Stimulated activated CD8-positive, alpha-beta memory T cell treated with anti-CD3 and anti-CD28 coated beads, Interleukin-15, amount 100 ng/mL, for 4 hours (primary cell): ENCODE results near the gene CTNNA3.
"Not testable (repeated sequence)": the region's sequence is repeated elsewhere in the genome, so short reads cannot be mapped to it uniquely, and the experiment has no call there.

Experiments
- DNase-seq, 2 donors: peaks; one replicate each; pipeline ENCODE4 v3.0.0-alpha.2; 2020; ENCODE audit warnings: low read depth in 2 of 2

Gene CTNNA3

DNA sequence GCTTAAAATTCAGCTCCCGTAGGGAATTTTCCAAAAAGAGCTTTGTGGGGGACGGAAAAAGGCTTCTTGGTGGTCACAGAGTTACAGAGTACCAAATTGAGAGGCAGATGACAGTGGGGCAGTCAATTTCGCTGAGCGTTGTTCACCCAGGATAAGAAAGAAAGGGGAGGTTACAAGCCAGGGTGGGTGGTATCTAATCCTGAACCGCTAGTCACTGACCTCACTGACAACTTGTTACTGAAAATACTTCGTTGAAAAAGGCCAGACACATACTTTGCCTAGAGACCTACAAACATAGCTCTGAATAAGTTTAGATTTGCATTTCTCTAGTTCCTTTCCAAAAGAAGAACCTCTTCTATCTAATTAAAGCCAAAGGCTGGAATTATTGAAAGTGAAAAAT lies at the start of gene CTNNA3:
TSS of gene CTNNA3 (minus strand) at position 167 of the 400 bp plus-strand sequence.
- no peak for DNase-seq

DNA sequence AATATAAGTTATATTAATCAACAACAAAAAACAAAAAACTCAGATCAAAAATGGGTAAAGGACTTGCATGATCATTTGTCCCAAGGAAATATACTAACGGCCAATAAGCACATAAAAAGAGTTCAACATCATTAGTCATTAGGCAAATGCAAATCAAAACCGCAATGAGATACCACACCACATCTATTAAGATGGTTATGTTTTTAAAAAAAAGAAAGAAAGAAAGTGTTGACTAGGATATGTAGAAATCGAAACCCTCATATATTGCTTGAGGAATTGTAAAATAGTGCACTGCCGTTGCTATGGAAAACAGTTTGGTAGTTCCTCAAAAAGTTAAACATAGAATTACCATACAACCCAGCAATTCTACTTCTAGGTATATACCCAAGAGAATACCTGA lies 39.4 kb upstream of the CTNNA3 start:
- DNase-seq, result no peak

DNA sequence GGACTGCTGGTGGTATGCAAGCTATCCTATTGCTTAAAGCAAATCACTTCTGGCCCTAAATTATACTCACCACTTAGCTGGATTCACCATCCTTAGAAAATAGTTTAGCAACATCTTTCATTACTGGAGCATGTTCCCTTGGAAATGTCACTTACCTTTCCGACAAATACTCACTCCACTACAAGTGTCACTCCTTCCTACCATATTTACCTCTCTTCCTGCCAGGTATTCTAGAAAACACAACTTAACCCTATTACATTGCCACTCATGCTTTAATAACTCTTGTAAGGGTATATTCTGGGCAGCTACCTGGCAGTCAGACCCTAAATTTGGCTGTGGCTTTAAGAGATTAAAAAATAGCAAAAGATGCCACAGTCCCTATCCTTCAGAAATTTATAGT lies 37.5 kb upstream of the CTNNA3 start:
- DNase-seq, result no peak

DNA sequence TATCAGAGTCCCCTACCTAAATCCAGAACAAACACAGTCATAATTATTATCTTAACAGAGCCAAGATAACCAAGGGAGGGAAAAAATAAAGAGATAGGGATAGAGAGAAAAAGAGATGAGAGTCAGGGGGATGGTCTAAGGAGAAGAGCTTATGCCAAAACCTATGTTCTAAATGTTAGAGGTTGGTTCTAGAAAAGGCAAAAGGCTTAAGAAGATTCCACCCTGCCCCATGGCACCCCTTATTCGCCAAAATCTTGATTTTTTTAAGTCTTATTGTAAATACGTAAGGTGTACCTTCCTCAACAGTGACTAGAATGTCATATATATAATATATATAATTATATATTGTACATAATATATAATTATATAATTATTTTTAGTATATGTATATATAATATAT lies 29.6 kb upstream of the CTNNA3 start:
- no peak for DNase-seq

DNA sequence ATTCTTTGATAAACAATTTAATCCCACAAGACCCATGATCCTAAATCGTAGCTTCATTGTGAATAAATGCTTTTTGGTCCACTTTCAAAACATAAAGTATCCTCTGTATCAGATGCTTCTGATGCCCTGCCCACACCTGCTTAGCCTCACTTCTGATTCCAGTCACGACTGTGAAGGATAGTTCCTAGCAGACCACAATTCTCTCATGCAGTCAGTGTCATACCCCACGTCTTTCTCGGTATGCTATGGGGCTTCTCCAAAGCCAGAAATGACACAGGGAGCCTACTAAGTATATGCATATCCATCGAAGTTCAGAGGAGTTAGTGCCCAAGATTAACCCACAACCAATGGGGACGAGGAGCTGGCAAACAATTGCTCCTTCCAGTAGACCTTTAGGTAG lies 27.6 kb upstream of the CTNNA3 start:
- no peak for DNase-seq

DNA sequence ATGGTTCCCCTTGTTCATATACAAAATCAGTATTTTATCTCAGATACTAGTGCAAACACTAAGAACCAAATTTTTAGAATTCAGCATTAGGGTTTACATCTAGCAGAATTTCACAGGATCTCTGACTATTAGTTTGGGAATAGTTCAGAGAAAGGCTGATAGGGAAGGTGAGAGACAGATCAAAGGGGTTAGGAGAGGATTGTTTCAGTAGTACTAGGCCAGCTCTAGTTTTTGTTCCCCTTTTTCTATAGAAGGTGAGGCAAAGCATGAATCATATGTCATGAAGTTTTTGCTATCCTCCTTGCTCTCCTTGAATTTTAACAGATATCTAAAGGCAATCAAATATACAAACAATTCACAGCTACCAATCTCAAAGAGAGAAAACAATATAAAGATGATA lies 26.1 kb upstream of the CTNNA3 start:
- DNase-seq, result no peak

DNA sequence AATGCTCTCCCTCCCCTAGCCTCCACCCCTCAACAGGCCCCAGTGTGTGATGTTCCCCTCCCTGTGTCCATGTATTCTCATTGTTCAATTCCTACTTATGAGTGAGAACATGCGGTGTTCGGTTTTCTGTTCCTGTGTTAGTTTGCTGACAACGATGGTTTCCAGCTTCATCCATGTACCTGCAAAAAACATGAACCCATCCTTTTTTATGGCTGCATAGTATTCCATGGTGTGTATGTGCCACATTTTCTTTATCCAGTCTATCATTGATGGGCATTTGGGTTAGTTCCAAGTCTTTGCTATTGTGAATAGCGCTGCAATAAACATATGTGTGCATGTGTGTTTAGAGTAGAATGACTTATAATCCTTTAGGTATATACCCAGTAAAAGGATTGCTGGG lies 20.5 kb upstream of the CTNNA3 start:
- DNase-seq, result not testable (repeated sequence)

DNA sequence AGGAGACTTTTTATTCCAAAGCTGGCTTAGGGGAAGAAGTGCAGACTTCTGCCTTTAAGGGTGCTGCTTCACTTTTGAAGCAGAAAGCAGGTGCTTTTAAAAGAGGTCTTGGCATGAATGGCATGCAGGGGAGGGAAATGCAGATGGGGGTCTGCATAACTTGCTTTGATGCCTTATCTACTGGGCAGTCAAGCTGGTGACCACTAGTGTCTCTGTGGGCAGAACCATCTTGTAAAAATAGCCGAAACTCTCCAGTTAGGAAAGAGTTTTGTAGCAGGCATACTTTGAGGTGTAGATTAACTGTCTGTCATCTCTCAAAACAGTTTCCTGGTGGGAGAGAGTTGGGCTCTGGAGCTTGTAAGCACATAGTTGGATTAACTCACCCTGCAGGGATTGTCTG lies 9.9 kb upstream of the CTNNA3 start:
- DNase-seq, result no peak

DNA sequence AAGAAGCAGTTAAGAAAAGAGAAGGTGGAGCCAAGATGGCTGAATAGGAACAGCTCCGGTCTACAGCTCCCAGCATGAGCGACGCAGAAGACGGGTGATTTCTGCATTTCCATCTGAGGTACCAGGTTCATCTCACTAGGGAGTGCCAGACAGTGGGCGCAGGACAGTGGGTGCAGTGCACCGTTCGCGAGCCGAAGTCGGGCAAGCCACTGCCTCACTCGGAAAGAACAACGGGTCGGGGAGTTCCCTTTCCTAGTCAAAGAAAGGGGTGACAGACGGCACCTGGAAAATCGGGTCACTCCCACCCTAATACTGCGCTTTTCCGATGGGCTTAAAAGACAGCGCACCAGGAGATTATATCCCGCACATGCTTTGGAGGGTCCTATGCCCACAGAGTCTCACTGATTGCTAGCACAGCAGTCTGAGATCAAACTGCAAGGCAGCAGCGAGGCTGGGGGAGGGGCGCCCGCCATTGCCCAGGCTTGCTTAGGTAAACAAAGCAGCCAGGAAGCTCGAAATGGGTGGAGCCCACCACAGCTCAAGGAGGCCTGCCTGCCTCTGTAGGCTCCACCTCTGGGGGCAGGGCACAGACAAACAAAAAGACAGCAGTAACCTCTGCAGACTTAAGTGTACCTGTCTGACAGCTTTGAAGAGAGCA lies 3.7 kb upstream of the CTNNA3 start:
- DNase-seq, result not testable (repeated sequence)

DNA sequence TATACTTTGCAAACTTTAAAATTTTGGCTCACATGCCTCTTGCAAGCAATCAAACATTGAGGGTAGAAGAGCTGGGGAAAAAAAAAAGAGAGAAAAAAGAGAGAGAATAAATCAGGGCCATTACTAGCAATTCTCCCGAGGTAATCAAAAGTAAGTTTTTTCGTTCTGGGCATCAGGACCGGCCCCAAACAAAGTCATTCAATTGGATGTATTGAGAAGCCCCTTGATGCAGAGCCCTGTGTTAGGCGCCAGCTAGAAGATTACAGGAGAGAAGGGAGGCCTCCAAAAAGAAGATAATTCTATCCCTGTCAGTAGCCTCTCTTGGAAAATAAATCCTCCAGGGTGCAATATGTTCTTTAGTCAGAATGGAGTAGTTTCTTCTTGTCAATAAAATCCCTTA lies 2.2 kb upstream of the CTNNA3 start:
- no peak for DNase-seq

DNA sequence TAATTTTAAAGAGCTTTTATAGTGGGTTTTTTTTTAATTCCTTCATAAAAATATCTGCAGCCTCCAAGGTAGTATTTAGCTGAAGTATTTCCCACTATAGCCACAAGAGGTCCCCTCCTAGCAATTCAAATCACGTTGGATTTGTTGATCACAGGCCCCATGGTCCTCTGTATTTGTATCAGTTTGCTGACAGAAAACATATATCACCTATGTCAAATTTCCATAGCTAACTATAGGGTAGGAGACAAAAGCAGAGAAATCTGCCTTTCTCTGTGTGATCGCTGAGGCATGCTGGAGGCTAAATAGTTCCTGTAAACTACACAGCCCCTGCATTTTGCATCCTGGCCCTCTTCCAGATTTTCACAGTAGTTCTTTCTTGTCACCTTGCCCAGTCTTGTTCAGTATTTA lies 1.7 kb upstream of the CTNNA3 start:
- DNase-seq, result no peak

DNA sequence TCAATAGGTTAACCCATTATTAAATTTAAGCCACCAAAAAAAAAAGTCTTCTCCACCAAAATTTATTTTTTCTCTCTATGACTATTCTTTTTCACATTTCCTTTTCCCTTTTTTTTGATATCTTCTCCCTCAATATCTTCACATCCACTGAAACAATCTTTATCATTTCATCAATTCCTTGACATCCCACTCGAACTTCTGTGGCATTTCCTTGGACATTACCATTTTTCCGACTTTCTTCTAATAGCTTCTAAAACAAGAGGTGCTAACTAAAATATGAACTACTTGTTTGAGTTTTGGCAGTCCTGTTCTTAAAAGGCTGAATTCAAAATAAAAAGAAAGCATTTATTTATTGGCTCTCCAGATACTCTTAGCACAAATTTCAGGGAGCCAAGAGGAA lies 684 bp upstream of the CTNNA3 start:
- no peak for DNase-seq

DNA sequence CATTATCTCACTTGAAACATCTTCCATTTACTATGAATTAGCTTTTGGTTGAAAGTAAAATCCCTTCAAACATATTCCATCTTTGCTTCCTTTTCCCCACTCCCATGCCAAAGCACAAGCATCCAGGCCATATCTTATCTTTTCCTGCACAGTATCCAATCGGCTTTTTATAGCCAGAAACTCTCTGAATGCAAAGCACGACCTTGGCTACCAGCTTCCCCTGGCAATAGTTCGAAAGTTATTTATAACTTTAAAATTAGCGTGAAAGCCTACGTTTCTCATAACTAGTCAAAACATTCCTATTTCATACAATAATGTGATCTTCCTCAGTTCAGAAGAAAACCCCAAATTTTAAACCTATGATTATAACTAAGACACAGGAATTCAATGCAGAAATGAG lies 440 bp downstream of the CTNNA3 start:
- DNase-seq, result no peak

DNA sequence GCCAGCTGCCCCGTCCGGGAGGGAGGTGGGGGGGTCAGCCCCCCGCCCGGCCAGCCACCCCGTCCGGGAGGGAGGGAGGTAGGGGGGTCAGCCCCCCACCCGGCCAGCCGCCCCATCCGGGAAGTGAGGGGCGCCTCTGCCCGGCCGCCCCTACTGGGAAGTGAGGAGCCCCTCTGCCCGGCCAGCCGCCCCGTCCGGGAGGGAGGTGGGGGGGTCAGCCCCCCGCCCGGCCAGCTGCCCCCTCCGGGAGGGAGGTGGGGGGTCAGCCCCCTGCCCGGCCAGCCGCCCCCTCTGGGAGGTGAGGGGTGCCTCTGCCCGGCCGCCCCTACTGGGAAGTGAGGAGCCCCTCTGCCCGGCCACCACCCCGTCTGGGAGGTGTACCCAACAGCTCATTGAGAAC lies 4.1 kb downstream of the CTNNA3 start:
- not testable (repeated sequence) for DNase-seq

DNA sequence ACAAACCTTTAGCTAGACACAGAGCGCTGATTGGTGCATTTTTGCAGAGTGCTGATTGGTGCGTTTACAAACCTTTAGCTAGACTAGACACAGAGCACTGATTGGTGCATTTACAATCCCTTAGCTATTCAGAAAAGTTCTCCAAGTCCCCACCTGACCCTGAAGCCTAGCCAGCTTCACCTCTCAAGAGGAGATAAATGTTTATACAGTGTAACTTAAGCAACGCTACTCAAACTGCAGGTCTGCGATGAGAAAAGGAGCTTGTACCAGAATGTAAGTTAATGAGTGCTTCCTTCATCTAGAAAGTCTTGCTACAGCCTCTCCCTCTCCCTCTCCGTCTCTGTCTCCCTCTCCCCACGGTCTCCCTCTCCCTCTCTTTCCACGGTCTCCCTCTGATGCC lies 5.5 kb downstream of the CTNNA3 start:
- not testable (repeated sequence) for DNase-seq

DNA sequence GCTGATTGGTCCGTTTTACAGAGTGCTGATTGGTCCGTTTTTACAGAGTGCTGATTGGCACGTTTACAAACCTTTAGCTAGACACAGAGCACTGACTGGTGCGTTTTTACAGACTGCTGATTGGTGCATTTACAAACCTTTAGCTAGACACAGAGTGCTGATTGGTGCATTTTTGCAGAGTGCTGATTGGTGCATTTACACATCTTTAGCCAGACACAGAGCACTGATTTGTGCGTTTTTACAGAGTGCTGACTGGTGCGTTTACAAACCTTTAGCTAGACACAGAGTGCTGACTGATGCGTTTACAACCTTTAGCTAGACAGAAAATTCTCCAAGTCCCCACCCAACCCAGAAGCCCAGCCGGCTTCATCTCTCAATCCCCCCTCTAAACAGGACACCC lies 11.9 kb downstream of the CTNNA3 start:
- not testable (repeated sequence) for DNase-seq

DNA sequence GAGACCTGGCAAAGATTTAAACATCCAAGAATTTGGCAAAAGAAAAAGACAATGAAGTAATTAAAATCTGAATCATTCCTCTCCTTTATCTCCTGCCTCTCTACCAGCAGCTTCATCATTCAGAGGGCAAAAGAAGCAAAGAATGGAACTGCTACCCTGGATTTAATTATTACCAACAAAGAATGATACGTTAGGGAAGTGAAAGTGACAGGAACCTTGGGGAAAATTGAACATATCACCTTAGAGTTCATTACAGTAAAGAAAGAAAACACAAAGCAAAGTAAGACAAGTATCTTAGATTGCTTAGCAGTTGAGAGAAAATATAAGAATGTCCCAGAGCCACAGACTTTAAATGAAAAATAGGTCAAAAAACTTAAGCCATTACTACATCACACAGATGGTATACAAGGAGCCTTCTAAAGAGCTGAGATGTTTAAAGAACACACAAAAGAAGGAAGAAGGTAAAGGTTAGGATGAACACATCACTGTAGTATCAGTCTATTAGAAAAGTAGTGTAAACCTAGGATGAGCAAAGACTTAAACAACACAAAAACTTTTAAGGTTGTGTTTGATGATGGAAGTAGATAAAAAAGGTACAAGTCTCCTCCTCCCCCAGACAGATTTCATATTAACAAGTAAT lies 17.5 kb downstream of the CTNNA3 start:
- no peak for DNase-seq

DNA sequence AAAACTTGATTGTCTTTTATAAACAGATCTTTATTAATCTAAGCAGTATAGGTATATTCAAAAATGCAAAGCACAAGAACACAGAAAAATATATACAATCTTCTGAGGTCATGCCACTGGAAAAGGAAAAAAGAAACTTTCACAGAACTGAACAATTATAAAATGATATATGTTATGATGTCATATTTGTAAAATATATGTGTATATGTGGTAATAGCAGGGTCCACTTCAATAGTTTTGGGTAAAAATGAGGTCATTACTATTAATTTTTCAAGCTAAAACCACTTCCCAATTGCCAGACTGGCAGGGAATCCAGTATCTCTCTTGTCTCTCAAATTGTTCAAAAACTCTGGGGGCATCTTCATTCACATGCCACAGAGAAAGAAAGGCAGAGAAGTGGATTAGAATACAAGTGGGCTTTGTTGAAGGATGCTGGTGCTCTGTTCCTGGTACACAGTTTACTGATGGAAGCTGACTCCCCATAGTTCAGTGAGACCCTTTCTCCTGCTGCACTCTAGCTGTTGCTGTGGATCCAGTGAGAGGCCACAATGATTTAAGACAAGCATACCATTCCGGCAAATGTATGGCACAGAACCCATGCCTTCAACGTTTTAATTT lies 19.7 kb downstream of the CTNNA3 start:
- no peak for DNase-seq

DNA sequence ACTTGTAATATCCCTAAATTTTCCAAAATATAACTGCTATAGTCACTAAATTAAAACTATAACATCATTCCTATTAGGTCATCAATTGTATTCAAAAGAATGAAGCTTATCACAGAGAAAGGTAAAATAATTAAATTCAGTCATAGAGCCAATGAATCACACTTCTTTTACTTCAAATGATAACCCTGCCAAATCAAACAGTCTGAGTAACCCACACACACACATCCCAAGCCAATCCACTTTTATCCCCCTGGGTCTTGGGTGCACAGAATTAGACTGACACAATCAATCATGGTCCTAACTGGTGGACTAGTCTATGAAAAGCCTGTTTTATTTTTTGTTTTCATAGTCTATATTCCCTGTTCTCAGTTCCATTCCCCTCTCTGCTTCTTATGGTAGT lies 25.6 kb downstream of the CTNNA3 start:
- DNase-seq, result no peak

DNA sequence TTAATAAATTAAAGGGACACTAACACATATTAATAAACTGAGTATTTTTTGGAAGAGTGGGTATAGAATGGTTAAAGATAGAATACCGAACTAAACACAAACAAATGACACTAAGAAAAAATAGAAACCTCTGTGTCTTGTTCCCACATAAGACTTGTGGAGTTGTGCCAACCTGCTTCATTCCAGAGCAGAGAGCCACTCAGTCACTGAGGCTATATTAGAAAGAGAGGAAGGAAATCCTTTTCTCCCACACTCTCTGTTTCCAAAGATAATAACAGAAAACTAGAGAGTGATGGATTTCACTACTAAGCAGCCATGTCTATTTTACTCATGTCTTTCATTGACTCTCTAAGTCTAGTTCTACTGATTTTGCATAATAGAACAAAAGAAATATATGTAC lies 26.0 kb downstream of the CTNNA3 start:
- no peak for DNase-seq

DNA sequence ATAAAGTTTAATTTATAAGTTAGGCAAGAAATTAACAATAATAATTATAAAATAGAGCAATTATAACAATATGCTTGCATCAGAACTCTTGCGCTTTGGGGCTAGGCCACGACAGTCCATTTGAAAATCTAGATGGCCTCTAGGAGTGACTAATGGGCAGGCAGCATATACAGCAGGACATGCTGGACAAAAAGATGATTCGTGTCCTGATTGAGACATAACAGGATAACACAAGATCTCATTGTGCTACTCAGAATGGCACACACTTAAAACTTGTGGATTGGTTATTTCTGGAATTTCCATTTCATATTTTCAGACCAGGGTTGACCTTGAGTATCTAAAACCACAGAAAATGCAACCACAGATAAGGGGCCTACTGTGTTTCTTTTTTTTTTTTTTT lies 27.5 kb downstream of the CTNNA3 start:
- no peak for DNase-seq

DNA sequence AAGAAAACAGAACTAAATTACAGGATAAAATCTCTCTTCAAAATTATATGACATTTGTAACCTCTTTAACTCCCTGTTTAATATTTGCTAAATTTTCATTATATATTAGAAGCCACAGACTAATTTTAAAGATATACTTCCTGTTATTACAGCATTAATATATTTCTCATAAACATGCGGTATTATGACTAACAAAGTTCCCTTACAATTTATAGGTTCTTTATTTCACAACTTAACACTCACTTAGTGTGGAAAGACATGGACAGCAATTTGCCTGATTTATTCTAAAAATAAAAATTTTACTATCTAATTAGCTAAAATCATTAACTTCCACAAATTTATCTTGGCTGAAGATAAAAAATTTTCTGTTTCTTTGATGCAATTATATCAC lies 29.0 kb downstream of the CTNNA3 start:
- no peak for DNase-seq

DNA sequence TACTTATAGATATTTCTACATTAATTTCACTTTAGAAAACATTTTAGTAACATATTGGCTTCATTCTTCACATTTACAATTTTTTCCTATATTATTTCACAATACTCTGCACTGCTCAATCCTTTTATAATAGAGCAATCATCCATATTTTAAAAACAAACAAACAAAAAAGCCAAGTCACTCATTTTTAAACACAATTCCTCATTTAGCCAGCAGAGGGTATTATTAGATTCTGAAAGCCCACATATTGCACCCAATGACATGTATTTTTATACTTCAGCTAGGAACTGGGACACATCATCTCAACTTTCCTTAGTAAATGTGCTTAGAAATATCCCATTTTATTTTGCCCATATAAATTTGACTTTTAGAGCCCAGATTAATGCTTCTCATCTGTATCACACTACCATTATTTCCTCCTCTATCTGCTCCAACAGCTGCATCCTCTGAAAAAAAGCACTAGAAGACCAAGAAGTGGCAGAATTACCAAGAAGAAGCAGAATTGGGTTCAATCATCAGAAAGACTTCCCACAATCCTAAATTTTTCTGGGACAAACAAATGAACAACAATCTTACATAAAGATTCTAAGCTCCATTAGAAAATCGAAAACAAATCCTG lies 29.5 kb downstream of the CTNNA3 start:
- no peak for DNase-seq
